Urothelium cell line (cell line): ENCODE data around the gene GPNMB.
A peak's percentile ranks its signal among the peaks of the same experiment; 100 is the strongest.

Experiments used
- DNase-seq: peaks from one replicate; pipeline ENCODE4 v3.0.0; 2011; ENCODE audit warnings: low spot score, mixed read lengths
- FAIRE-seq: peaks from 2 replicates; lab custom pipeline; 2011; peaks lifted over from hg19 to GRCh38; lab: Jason Lieb, UNC

The GPNMB gene

GRCh38 chr7:23228412-23228811 is 18.2 kb upstream of the GPNMB start:
- FAIRE-seq, result no peak

GRCh38 chr7:23230641-23231101 is 15.9 kb upstream of the GPNMB start:
- no peak for FAIRE-seq

More at GRCh38 chr7:23228412-23228811, 18.2 kb upstream of the GPNMB start:
- DNase-seq, result no peak

GRCh38 chr7:23232966-23233365 is 13.6 kb upstream of the GPNMB start:
- FAIRE-seq, result no peak

More at GRCh38 chr7:23230641-23231101, 15.9 kb upstream of the GPNMB start:
- no peak for DNase-seq

GRCh38 chr7:23234569-23235296 is 11.8 kb upstream of the GPNMB start:
- FAIRE-seq, result no peak
- no peak for DNase-seq

More at GRCh38 chr7:23232966-23233365, 13.6 kb upstream of the GPNMB start:
- no peak for DNase-seq

- FAIRE-seq (no peak), DNase-seq (peak; percentile 75)
Measured at GRCh38 chr7:23235813-23236221, 10.8 kb upstream of the GPNMB start.

GRCh38 chr7:23237000-23237399 is 9.6 kb upstream of the GPNMB start:
- no peak for DNase-seq
- FAIRE-seq, result no peak

- DNase-seq (no peak), FAIRE-seq (no peak)
Measured at GRCh38 chr7:23238983-23239652, 7.5 kb upstream of the GPNMB start.

- DNase-seq (no peak), FAIRE-seq (no peak)
Measured at GRCh38 chr7:23239698-23240097, 6.9 kb upstream of the GPNMB start.

- FAIRE-seq, result no peak
Measured at GRCh38 chr7:23242321-23242720, 4.3 kb upstream of the GPNMB start.

GRCh38 chr7:23242935-23243334 is 3.6 kb upstream of the GPNMB start:
- DNase-seq (no peak), FAIRE-seq (no peak)

More at GRCh38 chr7:23242321-23242720, 4.3 kb upstream of the GPNMB start:
- no peak for DNase-seq

GRCh38 chr7:23247046-23247602 is 549 bp downstream of the GPNMB start:
- FAIRE-seq (no peak), DNase-seq (no peak)

- no peak for DNase-seq
- FAIRE-seq, result no peak
Measured at GRCh38 chr7:23247603-23248335, 1.2 kb downstream of the GPNMB start.

- no peak for FAIRE-seq
- no peak for DNase-seq
Measured at GRCh38 chr7:23249486-23249885, 2.9 kb downstream of the GPNMB start.

- DNase-seq (peak; percentile 79), FAIRE-seq (no peak)
Measured at GRCh38 chr7:23254051-23254681, 7.6 kb downstream of the GPNMB start.

- no peak for DNase-seq
- FAIRE-seq, result no peak
Measured at GRCh38 chr7:23256731-23257130, 10.2 kb downstream of the GPNMB start.

- no peak for DNase-seq
- FAIRE-seq, result no peak
Measured at GRCh38 chr7:23260371-23260770, 13.8 kb downstream of the GPNMB start.

GRCh38 chr7:23261843-23262452 is 15.4 kb downstream of the GPNMB start:
- peak; percentile 81 for DNase-seq
- no peak for FAIRE-seq

GRCh38 chr7:23264916-23265458 is 18.4 kb downstream of the GPNMB start:
- DNase-seq (no peak), FAIRE-seq (no peak)

- no peak for DNase-seq
- FAIRE-seq, result no peak
Measured at GRCh38 chr7:23266918-23267317, 20.3 kb downstream of the GPNMB start.

- no peak for DNase-seq
- no peak for FAIRE-seq
Measured at GRCh38 chr7:23267357-23267756, 20.8 kb downstream of the GPNMB start.
